ENCODE measurements around the gene BPIFB1. TPM values are rescaled to one million over a fixed set of nuclear protein-coding genes. Genes with fewer than 3 reads are reported as not detected.

The BPIFB1 gene
- total and polyA plus RNA-seq, 3 donors from 2014 or later, result 1.6 to 5.8 (median 5.5) TPM

DNA sequence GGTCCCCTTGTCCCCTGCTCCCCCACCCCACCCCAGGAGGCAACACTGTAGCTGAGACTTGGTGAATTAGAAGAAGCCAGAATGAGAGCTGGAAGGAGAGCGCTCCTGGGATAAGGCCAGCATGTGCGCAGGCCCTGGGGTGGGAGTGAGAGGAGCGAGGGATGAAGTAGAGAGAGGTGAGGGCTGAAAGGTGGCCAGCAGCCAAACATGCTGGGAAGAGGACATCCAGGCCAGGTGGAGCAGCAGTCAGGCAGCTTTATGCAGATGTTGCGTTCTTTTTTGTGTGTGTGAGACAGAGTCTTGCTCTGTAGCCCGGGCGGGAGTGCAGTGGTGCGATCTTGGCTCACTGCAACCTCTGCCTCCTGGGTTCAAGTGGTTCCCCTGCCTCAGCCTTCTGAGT is 2.2 kb upstream of the BPIFB1 start:
- Histone ChIP-seq H3K27ac (no peak overlapping the region), H3K27me3 (no peaks in the 10 kb centered on the region), H3K9me3 (no peaks in the 10 kb centered on the region), H3K4me1 (no peaks in the 10 kb centered on the region), H3K4me3 (no peak overlapping the region), H3K36me3 (ENCODE audit: low read depth, missing control alignments) (no peaks in the 10 kb centered on the region)
- intact Hi-C loops (cut with DNase I; ENCODE audit: low total_unique reads), result no loop called here
- WGBS, 2 donors, result 91 to 92% methylated on average over 7 of the region's 7 CpGs
- TF ChIP-seq, protein P1, sequence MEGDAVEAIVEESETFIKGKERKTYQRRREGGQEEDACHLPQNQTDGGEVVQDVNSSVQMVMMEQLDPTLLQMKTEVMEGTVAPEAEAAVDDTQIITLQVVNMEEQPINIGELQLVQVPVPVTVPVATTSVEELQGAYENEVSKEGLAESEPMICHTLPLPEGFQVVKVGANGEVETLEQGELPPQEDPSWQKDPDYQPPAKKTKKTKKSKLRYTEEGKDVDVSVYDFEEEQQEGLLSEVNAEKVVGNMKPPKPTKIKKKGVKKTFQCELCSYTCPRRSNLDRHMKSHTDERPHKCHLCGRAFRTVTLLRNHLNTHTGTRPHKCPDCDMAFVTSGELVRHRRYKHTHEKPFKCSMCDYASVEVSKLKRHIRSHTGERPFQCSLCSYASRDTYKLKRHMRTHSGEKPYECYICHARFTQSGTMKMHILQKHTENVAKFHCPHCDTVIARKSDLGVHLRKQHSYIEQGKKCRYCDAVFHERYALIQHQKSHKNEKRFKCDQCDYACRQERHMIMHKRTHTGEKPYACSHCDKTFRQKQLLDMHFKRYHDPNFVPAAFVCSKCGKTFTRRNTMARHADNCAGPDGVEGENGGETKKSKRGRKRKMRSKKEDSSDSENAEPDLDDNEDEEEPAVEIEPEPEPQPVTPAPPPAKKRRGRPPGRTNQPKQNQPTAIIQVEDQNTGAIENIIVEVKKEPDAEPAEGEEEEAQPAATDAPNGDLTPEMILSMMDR (IDR thresholded peaks at IDR 0.05), result no peak
- no peak for TF ChIP-seq POLR2A (IDR thresholded peaks at IDR 0.05)
- DNase-seq, result no peak

DNA sequence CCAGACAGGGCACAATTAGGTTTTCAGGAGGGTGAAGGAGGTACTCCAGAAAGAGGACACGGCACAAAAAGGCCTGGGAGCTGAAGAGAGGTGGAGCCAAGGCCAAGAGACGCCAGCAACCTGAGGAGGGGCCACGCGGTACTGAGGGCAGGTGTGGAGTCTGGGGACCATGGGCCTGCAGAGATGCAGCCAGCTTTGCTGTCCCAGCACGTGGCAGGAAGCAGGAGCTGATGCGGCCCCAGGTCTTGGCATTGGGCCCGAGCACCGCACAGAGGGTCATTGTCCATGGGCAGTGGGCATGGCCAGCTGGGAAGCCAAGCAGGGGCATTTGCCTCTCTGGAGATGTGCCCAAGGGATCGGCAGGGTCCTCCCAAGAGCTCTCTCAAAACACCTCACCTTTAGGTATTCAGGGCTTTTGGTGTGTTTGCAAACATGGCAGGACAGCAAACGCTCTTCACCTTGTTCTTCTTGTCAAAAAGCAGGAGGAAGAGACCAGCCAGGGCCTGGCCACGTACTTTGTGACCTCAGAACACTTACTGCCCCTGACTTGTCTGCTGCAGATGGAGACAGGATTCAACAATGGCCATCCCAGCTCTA is 1.4 kb upstream of the BPIFB1 start:
- intact Hi-C loops (cut with DNase I; ENCODE audit: low total_unique reads), result no loop called here
- no peak for DNase-seq
- H3K27ac ChIP-seq, result no peak overlapping the region
- H3K4me3 ChIP-seq, result no peak overlapping the region
- H3K4me1 ChIP-seq, result no peaks in the 10 kb centered on the region
- no peaks in the 10 kb centered on the region for H3K36me3 ChIP-seq (ENCODE audit: low read depth, missing control alignments)
- 71 to 77% methylated on average over 6 to 11 of the region's 11 CpGs for WGBS, 2 donors
- no peaks in the 10 kb centered on the region for H3K9me3 ChIP-seq
- H3K27me3 ChIP-seq, result no peaks in the 10 kb centered on the region
- TF ChIP-seq POLR2A (IDR thresholded peaks at IDR 0.05), result no peak
- TF ChIP-seq, protein P1 (IDR thresholded peaks at IDR 0.05), result no peak

DNA sequence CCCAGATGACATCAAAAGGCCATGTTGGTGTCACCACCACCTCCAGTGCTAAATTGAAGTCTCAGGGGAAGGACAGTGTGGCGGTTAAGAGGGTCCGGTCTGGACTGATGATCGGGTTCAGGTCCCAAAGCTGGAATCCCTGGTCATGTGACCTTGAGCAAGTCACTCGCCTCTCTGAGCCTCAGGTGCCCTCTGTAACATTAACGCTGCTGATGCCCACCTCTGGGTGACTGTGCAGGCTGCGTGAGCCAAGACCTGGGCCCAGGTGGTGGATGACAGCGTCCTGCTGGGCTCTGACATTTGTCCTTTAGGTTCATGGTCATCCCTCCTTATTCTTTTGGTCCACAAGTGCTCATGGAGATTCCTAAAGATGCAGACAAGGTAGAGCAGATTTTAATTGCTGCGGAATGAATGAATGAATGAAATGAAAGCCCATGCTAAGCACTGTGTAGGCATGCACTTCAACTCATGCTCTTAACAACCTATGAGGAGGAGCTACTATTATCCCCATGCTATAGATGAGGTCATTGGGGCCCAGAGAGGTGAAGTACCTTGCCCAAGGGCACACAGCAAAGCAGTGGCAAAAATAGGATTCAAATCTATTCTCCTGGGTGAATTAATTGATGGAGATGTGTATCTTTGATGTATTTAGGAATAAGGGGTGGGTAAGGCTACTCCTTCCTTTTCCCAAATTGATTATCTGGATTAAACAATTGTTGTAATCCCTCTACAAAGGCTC is 649 bp upstream of the BPIFB1 start:
- Histone ChIP-seq H3K4me1 (no peaks in the 10 kb centered on the region), H3K27me3 (no peaks in the 10 kb centered on the region), H3K27ac (no peak overlapping the region), H3K9me3 (no peaks in the 10 kb centered on the region), H3K36me3 (ENCODE audit: low read depth, missing control alignments) (no peaks in the 10 kb centered on the region), H3K4me3 (no peak overlapping the region)
- intact Hi-C loops (cut with DNase I; ENCODE audit: low total_unique reads), result no loop called here
- 89 to 94% methylated on average over 6 to 8 of the region's 8 CpGs for WGBS, 2 donors
- TF ChIP-seq, protein P1 (IDR thresholded peaks at IDR 0.05), result no peak
- TF ChIP-seq POLR2A (IDR thresholded peaks at IDR 0.05), result no peak
- DNase-seq, result no peak

DNA sequence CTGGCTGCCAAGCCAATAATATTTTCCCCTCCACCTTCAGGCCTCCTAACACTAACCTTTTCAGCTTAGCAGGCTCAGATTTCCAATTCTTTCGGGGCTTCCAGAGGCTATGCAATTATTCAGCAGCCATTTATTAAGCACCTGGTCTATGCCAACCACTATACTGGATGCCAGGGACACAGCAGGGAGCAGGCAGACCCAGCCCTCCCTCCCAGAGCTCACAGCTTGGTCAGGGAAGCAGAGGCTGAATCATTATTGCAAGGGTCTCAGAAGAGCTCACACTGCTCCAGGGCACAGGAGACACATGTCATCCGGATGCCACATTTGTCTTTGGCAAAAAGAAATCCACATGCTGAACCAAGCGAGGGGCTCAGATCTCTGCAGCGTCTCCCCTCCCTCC is 1.3 kb downstream of the BPIFB1 start:
- no peak for DNase-seq
- intact Hi-C loops (cut with DNase I; ENCODE audit: low total_unique reads), result no loop called here
- Histone ChIP-seq H3K4me1 (no peaks in the 10 kb centered on the region), H3K27ac (no peak overlapping the region), H3K4me3 (no peak overlapping the region), H3K36me3 (ENCODE audit: low read depth, missing control alignments) (no peaks in the 10 kb centered on the region), H3K27me3 (no peaks in the 10 kb centered on the region), H3K9me3 (no peaks in the 10 kb centered on the region)
- TF ChIP-seq POLR2A (IDR thresholded peaks at IDR 0.05), result no peak
- TF ChIP-seq, protein P1 (IDR thresholded peaks at IDR 0.05), result no peak
- WGBS, 2 donors, result 85 to 89% methylated on average over 3 to 4 of the region's 4 CpGs

DNA sequence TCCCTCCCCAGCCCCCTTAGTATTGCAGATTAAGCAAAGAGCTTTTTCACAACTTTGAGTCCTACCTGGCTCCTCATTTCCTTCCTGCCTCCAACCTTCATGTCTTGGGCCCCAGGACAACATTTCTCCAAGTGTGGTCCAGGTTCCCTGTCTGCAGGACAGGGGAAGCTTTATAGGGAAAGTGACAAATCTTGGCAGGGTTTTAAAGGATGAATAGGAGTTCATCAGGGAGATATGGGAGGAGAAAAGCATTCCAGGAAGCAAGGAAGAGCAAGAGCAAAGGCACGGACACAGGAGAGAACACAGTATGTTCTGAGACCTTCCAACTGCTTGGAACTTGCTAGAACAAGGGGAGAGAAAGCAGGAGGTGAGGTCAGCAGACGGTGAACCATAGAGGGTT is 1.9 kb downstream of the BPIFB1 start:
- Histone ChIP-seq H3K9me3 (no peaks in the 10 kb centered on the region), H3K4me3 (no peak overlapping the region), H3K36me3 (ENCODE audit: low read depth, missing control alignments) (no peaks in the 10 kb centered on the region), H3K27me3 (no peaks in the 10 kb centered on the region), H3K27ac (no peak overlapping the region), H3K4me1 (no peaks in the 10 kb centered on the region)
- intact Hi-C loops (cut with DNase I; ENCODE audit: low total_unique reads), result no loop called here
- 78 to 83% methylated on average over 2 of the region's 2 CpGs for WGBS, 2 donors
- no peak for DNase-seq
- TF ChIP-seq POLR2A (IDR thresholded peaks at IDR 0.05), result no peak
- TF ChIP-seq, protein P1 (IDR thresholded peaks at IDR 0.05), result no peak

All from testis (tissue), 3 donors.